NCI-H524 treated with DMSO at 0.1 percent for 48 hours (cell line): ENCODE measurements around the gene CH25H.
"Not testable (repeated sequence)": the region's sequence is repeated elsewhere in the genome, so short reads cannot be mapped to it uniquely, and the experiment has no call there.

Experiments
- DNase-seq: peaks from one replicate; lab custom pipeline; 2025; lab: John Stamatoyannopoulos, UW

The CH25H gene

GRCh38 chr10:89197473-89197872 lies 9.6 kb downstream of the CH25H start:
- DNase-seq: no peak

DNA sequence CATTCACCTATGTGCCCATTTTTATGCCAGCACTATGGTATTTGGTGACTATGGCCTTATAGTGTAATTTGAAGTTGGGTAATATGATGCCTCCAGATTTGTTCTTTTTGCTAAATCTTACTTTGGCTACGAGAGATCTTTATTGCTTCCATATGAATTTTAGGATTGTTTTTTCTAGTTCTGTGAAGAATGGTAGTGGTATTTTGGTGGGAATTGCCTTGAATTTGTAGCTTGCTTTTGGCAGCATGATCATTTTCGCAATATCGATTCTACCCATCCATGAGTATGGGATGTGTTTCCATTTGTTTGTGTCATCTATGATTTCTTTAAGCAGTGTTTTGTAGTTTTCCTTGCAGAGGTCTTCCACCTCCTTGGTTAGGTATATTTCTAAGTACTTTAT lies 15.8 kb downstream of the CH25H start:
- not testable (repeated sequence) for DNase-seq

DNA sequence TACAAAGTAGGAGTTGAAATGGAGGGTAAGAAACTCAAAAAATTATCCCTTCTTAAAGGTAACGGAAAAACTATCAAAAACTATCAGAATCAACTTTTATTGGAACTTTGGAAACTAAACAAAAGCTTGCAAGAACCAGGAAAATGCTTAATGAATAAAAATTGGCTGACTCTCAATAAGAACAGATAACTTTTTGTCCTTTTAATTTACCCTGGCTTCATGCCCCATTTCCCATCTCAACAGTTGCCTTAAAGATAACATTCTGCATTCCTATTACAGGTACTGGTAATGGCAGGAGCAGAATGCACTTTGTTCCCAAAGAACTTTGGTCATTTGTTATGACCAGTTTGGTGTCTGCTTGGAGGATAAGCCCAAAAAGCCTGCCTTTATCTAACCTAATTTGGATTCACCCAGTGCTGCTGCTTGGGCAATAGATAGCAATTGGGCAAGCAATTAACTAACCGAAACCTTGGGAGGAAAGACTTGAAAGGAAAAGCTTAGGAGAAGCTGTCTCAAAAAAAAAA lies 17.8 kb downstream of the CH25H start:
- no peak for DNase-seq

GRCh38 chr10:89185658-89186057 lies 21.5 kb downstream of the CH25H start:
- DNase-seq: no peak

GRCh38 chr10:89184638-89185037 lies 22.5 kb downstream of the CH25H start:
- DNase-seq: no peak

DNA sequence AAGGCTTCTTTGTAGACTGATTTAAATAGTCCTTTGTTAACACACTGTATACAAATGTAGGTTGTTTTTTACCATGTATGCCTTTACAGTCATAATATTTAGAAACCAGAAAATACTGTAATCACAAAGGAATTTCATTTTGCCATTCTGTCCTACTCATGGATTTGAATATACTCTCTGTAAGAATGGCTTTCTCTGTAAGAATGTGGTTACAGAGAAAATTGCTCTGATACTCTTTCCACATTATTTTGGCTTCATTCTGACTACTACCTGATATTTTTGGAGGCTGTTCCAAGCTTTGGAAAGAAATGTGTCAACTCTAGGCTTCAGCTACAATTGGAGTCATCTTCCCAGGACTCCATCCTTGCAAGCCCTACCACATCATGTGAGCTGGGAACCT lies 23.5 kb downstream of the CH25H start:
- no peak for DNase-seq

DNA sequence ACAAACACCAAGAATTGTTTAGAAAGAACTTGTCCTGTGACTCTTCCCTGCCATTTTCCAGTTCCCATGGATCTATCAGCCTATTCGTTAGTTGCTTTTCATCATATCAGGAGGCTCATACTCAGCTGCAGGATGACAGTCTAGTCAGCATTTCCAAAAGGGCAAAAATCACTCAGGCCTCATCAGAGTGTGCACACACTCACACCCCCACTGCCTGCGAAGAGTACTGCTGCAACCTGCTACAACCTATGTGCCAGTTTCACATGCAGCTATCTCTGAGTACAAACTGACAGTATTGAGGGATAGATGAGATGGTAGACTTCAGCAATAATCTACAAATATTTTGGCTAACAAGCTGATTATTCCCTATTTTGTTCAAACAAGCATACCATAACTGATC lies 24.2 kb downstream of the CH25H start:
- no peak for DNase-seq

GRCh38 chr10:89175816-89176215 lies 31.3 kb downstream of the CH25H start:
- no peak for DNase-seq

- no peak for DNase-seq
These were observed 34.0 kb downstream of the CH25H start for GRCh38 chr10:89173075-89173474.

- no peak for DNase-seq
These were observed 35.1 kb downstream of the CH25H start for GRCh38 chr10:89171996-89172395.

DNA sequence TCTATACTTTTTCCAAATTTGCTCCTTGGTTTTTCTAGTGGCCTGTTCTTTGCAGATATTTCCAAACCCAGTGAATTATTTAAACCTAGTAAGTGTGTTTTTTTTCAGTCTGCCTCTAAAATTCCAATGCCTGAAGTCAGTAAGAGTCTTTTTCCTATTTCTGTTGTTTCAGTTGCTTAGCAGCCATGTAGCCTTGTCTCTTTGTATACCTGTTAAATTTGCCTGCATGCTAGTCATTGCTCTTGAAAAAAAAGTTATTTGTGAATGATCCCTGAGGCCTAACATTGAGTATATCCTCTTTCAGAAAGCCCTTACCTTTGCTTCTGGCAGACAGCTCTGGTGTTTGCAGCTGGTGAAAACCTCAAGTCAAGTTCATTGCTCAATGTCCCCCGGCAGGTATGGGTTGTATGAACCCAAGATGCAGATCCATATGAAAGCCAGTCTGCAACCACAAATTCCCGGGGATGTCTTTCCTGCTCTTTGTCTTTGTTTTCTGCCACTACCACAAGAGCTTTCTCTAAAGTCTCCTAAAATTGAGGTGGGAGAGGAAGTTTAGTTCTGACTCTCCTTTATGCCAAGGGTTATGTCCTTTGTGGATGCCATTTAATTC lies 35.7 kb downstream of the CH25H start:
- DNase-seq: no peak

GRCh38 chr10:89168354-89168900 lies 38.7 kb downstream of the CH25H start:
- not testable (repeated sequence) for DNase-seq

DNA sequence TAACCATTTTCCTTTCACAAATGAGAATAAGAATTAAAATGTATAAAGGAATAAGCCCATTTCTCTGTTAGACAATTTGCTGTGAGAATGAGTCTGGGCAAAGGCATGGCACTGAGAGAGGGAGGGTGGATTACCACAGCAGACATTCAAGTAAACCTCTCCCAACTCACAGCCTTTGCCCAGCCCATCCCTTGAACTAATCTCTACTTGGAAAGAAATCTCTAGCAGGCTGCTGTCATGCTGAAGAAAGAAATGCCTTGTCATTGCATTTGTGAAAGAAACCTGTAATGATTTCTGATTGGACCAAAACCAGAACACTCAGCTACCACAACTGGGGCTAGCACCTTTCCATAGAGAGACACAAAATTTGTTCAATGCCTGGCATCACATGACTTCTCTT lies 39.2 kb downstream of the CH25H start:
- no peak for DNase-seq

DNA sequence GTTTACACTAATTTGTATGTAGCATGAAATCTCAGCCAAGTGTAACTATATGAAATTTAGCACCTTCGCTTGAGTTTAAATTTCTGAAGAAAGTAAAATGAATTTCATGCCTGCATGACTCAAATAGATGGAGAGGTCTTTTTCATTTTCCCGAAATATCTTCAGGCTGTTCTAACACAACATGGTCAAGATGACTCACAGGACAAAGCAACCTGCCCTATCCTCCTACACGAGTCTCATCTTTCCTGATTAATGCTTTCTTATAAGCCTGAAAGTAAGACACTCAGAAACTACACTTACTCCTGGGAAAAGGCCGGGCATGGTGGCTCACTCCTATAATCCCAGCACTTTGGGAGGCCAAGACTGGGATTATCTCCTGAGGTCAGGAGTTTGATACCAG lies 41.2 kb downstream of the CH25H start:
- DNase-seq: no peak

DNA sequence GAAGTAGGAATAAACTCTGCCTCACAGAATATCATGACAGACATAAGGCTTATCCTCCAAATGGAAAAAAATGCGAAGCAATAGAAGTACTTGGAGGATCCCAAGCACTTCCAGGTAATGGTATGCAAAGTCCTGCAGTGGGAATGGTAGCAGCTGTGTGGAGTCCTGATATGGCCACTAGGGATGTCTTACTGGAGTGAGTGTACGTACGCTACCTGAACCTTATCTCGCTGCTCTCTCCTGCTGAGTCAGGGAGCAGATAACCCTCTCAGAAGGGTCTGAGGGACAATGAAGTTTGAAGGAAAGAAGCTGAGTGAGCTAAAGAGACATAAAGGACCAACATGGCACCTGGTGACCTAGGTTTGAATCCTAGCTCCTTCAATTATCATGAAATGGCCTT lies 42.2 kb downstream of the CH25H start:
- no peak for DNase-seq

GRCh38 chr10:89164080-89164479 lies 43.0 kb downstream of the CH25H start:
- DNase-seq: no peak

DNA sequence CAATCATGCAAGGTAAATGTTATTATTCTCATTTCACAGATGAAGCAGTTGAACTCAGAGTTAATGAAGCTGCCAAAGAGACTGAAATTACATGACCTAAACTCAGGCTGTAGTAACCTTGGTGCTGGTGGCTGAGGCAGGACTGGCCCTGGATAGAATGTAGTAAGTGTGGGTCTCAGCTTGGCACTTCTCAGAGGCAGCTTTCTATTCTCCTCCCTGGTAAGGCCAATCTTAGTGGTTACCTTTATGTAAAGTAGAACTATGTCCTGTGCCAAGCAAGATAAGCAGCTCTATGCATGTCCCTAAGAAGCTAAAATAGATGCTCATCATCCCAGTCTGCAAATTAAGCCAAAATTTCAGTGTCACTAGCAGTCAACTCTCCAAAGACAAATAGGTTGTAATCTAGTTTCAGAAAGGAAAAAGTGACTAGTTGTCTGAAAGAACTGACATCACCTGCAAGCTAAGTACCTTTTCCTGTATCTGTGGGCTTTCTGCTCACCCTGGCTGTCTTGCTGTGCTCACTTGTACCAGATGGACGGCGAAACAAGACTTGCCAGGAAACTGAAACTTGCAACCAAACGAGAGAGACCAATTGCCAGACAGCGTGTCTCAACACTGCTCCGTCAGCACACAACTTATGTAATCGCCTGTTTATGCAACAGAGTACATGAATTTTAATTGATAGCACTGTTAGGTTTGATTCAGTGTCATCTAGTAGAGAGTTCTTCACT lies 43.7 kb downstream of the CH25H start:
- no peak for DNase-seq

- DNase-seq: no peak
These were observed 44.5 kb downstream of the CH25H start for GRCh38 chr10:89162596-89162995.

- DNase-seq: no peak
These were observed 46.8 kb downstream of the CH25H start for GRCh38 chr10:89160339-89160738.

GRCh38 chr10:89159761-89160160 lies 47.4 kb downstream of the CH25H start:
- no peak for DNase-seq

DNA sequence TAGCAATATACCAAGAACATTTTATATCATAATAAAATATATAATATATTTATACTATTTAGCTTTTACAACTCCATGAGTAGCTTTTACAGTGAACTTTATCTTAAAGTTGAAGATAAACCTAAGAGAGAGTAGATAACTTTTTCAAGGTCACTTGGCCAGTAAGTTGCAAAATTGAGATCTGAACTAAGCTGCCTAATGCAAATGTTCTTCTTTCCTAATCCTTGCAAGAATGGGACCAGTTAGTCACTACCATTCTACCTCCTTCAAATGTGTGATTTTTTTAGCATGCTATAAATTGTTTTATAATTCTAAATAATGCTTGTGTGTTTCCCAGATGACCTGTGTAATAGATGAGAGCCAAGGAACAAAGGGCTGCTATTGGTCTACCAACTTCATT lies 47.8 kb downstream of the CH25H start:
- no peak for DNase-seq

- DNase-seq: no peak
These were observed 48.7 kb downstream of the CH25H start for GRCh38 chr10:89158446-89158845.

GRCh38 chr10:89156161-89156835 lies 50.8 kb downstream of the CH25H start:
- no peak for DNase-seq
